ENCODE measurements around the gene OXSM.

Gene OXSM

DNA sequence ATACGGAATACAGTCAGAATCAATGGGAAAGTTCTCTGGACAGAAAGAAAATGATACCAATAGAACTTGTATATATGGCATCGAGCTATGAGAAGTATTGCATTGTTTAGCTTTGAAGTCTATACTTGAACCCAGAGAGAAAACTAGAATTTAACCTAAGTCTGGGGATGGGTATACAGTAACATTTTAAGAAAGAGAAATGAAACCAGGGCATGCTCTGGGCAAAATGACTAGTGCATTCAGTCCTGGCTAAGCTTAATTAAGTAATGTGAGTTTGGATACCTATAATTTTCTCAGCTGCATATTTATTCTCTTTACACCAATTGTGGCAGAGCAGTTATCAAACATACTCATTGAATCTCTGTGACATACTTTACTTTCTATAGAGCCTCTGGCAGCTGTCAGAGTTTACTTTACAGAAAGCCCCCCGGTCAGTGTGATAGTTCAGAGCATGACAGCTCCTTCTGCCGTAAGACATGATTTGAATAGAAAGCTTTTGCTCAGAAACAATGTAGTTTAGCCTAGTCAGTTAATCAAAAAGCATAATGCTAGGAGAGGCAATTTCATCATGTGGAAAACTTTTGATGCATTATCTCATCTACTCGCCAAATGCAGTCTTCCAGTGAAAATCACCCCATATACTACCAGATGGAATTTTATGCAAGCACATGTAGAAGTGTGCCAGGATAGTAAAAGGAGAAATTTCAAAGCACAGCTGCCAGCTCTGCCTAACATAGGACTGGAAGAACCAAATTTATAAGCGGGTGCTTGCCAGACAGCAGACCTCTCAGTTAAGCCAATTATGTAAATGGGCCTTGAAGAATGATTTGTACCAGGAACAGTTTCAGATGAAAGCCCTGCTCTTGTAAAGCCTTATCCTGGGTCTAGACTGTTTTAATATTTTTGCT, 40.7 kb downstream of the OXSM start:
- Histone ChIP-seq H2AFZ (ENCODE audit: low read length) (no peak overlapping the region), H3K9me2 (replicated peaks; ENCODE audit: low read depth, low read length) (no peaks in the 10 kb centered on the region), H3K36me3 (ENCODE audit: insufficient read depth, low read length) (no peaks in the 10 kb centered on the region), H3K79me2 (ENCODE audit: insufficient read depth, low read length) (no peaks in the 10 kb centered on the region), H3K27me3 (ENCODE audit: insufficient read depth, low read length, poor library complexity, severe bottlenecking) (no peaks in the 10 kb centered on the region), H3K4me2 (ENCODE audit: low read depth, low read length, poor library complexity, severe bottlenecking) (no peak overlapping the region), H3K9ac (ENCODE audit: low read depth, low read length, poor library complexity, severe bottlenecking) (no peak overlapping the region), H3K4me1 (ENCODE audit: insufficient read depth, low read length, poor library complexity, severe bottlenecking) (peaks cover 29% of the 10 kb centered on the region), H4K20me1 (ENCODE audit: insufficient read depth, low read length, poor library complexity, severe bottlenecking) (no peaks in the 10 kb centered on the region), H3F3A (ENCODE audit: low read depth) (0 out of 2 replicates have a peak, but pooled peaks cover 3% of the 10 kb centered on the region), H3K4me3 (ENCODE audit: low read length, poor library complexity, severe bottlenecking) (no peak overlapping the region), H3K9me3 (ENCODE audit: insufficient read depth, low read depth, low read length) (no peaks in the 10 kb centered on the region)
- TF ChIP-seq EZH2phosphoT487 (IDR thresholded peaks at IDR 0.05; ENCODE audit: borderline replicate concordance), result no peak
- TF ChIP-seq, protein P1, sequence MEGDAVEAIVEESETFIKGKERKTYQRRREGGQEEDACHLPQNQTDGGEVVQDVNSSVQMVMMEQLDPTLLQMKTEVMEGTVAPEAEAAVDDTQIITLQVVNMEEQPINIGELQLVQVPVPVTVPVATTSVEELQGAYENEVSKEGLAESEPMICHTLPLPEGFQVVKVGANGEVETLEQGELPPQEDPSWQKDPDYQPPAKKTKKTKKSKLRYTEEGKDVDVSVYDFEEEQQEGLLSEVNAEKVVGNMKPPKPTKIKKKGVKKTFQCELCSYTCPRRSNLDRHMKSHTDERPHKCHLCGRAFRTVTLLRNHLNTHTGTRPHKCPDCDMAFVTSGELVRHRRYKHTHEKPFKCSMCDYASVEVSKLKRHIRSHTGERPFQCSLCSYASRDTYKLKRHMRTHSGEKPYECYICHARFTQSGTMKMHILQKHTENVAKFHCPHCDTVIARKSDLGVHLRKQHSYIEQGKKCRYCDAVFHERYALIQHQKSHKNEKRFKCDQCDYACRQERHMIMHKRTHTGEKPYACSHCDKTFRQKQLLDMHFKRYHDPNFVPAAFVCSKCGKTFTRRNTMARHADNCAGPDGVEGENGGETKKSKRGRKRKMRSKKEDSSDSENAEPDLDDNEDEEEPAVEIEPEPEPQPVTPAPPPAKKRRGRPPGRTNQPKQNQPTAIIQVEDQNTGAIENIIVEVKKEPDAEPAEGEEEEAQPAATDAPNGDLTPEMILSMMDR (conservative IDR thresholded peaks at IDR 0.05; ENCODE audit: low read length), result no peak

DNA sequence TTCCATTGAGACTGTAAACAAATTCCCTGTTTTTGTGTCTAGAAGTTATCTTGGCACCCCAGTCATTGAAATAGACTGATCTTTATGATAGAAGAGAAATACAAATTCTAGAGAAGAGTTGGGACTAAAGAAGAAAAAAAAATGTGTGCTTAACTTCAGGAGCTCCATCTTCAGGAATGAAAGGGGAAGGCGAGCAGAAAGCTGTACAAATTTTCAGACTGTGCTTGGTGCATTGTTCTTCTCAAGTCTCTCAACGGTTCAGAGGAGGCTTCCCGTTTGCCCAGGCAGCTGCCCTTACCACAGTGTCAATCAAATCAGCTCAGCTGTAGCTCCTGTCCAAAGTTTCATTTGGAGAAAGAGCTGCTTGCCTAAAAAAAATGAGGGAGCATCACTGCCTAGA, 41.7 kb downstream of the OXSM start:
- no peaks in the 10 kb centered on the region for H3K9me2 ChIP-seq (replicated peaks; ENCODE audit: low read depth, low read length)
- peak overlapping the region; percentile 45 for H3K4me2 ChIP-seq (ENCODE audit: low read depth, low read length, poor library complexity, severe bottlenecking)
- no peak overlapping the region for H2AFZ ChIP-seq (ENCODE audit: low read length)
- no peak overlapping the region for H3K4me3 ChIP-seq (ENCODE audit: low read length, poor library complexity, severe bottlenecking)
- H3K79me2 ChIP-seq (ENCODE audit: insufficient read depth, low read length), result no peaks in the 10 kb centered on the region
- peaks cover 20% of the 10 kb centered on the region for H3K4me1 ChIP-seq (ENCODE audit: insufficient read depth, low read length, poor library complexity, severe bottlenecking)
- no peaks in the 10 kb centered on the region for H3K9me3 ChIP-seq (ENCODE audit: insufficient read depth, low read depth, low read length)
- H3K27me3 ChIP-seq (ENCODE audit: insufficient read depth, low read length, poor library complexity, severe bottlenecking), result no peaks in the 10 kb centered on the region
- TF ChIP-seq, protein P1 (conservative IDR thresholded peaks at IDR 0.05; ENCODE audit: low read length), result peak; percentile 75
- TF ChIP-seq EZH2phosphoT487 (IDR thresholded peaks at IDR 0.05; ENCODE audit: borderline replicate concordance), result no peak
- no peaks in the 10 kb centered on the region for H3K36me3 ChIP-seq (ENCODE audit: insufficient read depth, low read length)
- H3K9ac ChIP-seq (ENCODE audit: low read depth, low read length, poor library complexity, severe bottlenecking), result no peak overlapping the region
- no peaks in the 10 kb centered on the region for H3F3A ChIP-seq (ENCODE audit: low read depth)
- no peaks in the 10 kb centered on the region for H4K20me1 ChIP-seq (ENCODE audit: insufficient read depth, low read length, poor library complexity, severe bottlenecking)

DNA sequence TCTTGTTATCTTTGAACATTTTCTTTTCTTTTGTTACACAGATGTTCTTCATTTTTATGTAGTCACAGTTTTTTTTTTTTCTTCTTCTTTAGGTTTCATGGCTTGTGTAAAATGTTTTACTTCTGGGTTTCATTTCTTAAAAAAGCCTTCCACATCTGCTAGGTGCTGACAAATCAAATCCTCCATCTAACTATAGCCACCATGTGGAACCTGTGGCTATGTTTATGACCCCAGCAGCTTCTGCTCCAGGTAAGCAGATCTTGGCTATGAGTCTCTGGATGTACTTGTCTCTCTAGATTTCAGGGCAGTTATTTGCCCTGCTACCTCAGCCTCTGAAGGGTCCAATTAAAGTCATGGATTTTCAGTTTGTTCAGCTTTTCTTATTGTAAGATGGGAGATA, 44.5 kb downstream of the OXSM start:
- Histone ChIP-seq H3F3A (ENCODE audit: low read depth) (no peaks in the 10 kb centered on the region), H3K79me2 (ENCODE audit: insufficient read depth, low read length) (no peaks in the 10 kb centered on the region), H2AFZ (ENCODE audit: low read length) (no peak overlapping the region), H3K4me2 (ENCODE audit: low read depth, low read length, poor library complexity, severe bottlenecking) (no peak overlapping the region), H3K9ac (ENCODE audit: low read depth, low read length, poor library complexity, severe bottlenecking) (no peak overlapping the region), H4K20me1 (ENCODE audit: insufficient read depth, low read length, poor library complexity, severe bottlenecking) (no peaks in the 10 kb centered on the region), H3K9me3 (ENCODE audit: insufficient read depth, low read depth, low read length) (no peaks in the 10 kb centered on the region), H3K4me1 (ENCODE audit: insufficient read depth, low read length, poor library complexity, severe bottlenecking) (peaks cover 11% of the 10 kb centered on the region), H3K4me3 (ENCODE audit: low read length, poor library complexity, severe bottlenecking) (no peak overlapping the region), H3K27me3 (ENCODE audit: insufficient read depth, low read length, poor library complexity, severe bottlenecking) (no peaks in the 10 kb centered on the region), H3K36me3 (ENCODE audit: insufficient read depth, low read length) (no peaks in the 10 kb centered on the region), H3K9me2 (replicated peaks; ENCODE audit: low read depth, low read length) (no peaks in the 10 kb centered on the region)
- TF ChIP-seq, protein P1 (conservative IDR thresholded peaks at IDR 0.05; ENCODE audit: low read length), result no peak
- no peak for TF ChIP-seq EZH2phosphoT487 (IDR thresholded peaks at IDR 0.05; ENCODE audit: borderline replicate concordance)
